ENCODE results near the gene ARHGEF16. TPM values are rescaled to one million over a fixed set of nuclear protein-coding genes. Genes with fewer than 3 reads are reported as not detected.

ARHGEF16 gene
- total RNA-seq, 2 donors from 2014 or later, result 17.1 to 22.1 TPM

DNA sequence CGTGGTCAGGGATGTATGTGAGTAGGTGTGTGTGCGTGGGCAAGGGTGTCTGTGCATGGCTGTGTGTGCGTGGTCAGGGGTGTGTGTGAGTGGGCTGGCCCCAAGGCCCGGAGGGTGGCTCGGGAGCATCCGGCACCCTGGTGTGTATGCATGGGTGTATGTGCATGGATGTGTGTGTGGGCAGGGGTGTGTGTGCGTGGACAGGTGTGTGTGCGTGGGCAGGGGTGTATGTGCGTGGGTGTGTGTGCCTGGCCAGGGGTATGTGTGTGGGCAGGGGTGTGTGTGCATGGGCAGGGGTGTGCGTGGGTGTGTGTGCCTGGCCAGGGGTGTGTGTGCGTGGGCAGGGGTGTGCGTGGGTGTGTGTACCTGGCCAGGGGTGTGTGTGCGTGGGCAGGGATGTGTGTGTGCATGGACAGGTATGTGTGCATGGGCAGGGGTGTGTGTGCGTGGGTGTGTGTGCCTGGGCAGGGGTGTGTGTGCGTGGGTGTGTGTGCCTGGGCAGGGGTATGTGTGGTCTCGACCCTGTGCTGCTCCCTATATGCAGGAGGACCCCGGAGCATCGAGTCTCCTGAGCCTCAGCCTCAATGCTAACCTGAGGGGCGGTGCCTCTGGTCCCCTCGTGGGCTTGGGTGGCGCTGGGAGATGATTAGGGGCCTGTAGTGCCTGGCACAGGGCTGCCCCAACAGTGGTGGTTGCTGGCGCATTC, 16.3 kb downstream of the ARHGEF16 start:
- ATAC-seq, result no peak
- DNase-seq, result no peak
- Histone ChIP-seq H3K9me3 (no peaks in the 10 kb centered on the region), H3K27ac (no peak overlapping the region), H3K27me3 (no peaks in the 10 kb centered on the region), H3K36me3 (replicated peaks in 1 of 2; ENCODE audit: insufficient read depth in 1 of 2, low read depth in 2 of 2) (peaks cover 0 to 3% of the 10 kb centered on the region in 2 donors), H3K4me1 (no peaks in the 10 kb centered on the region), H3K4me3 (no peak overlapping the region)
- intact Hi-C loops (cut with DNase I), result no loop called here
- TF ChIP-seq, protein P1, sequence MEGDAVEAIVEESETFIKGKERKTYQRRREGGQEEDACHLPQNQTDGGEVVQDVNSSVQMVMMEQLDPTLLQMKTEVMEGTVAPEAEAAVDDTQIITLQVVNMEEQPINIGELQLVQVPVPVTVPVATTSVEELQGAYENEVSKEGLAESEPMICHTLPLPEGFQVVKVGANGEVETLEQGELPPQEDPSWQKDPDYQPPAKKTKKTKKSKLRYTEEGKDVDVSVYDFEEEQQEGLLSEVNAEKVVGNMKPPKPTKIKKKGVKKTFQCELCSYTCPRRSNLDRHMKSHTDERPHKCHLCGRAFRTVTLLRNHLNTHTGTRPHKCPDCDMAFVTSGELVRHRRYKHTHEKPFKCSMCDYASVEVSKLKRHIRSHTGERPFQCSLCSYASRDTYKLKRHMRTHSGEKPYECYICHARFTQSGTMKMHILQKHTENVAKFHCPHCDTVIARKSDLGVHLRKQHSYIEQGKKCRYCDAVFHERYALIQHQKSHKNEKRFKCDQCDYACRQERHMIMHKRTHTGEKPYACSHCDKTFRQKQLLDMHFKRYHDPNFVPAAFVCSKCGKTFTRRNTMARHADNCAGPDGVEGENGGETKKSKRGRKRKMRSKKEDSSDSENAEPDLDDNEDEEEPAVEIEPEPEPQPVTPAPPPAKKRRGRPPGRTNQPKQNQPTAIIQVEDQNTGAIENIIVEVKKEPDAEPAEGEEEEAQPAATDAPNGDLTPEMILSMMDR (IDR thresholded peaks at IDR 0.05), result no peak
- no peak for TF ChIP-seq POLR2A (IDR thresholded peaks at IDR 0.05)
- 91 to 94% methylated on average over 18 to 22 of the region's 22 CpGs for WGBS, 2 donors

DNA sequence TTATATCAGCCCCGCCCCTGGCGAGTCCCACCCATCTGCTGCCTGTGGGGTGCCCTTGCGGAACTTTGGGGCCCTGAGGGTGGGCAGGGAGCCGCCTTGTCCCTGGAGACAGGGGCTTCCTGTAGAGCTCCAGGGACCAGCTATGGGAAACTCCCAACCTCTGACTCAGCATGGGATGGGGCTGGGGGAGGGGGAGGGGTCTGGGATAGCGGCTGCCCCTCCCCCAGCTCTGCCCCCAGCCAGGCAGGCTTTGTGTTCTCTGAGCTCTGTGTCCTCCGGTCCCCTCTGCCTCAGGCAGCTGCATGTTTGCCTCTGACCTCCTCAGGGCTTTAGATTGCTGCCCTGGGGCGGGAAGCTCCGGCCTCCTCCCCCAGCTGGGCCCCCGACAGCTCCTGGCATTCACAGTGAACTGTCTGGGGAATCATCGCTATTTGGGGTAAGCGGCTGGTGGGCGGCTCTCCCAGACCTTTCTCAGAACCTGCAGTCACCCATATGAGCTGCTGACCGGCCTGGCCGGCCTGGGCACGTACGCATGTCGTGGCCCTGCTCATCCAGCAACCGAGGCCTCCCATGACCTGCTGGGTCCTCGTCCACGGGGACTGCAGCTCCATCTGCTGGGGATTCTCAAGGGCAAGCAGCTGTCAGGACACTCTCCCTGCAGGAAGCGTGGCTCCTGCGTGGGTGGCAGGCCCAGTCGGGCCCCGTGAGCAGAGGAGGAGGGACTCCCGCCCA, 17.1 kb downstream of the ARHGEF16 start:
- no peak for ATAC-seq
- H3K4me3 ChIP-seq, result no peak overlapping the region
- no peak overlapping the region for H3K27ac ChIP-seq
- no peaks in the 10 kb centered on the region for H3K4me1 ChIP-seq
- DNase-seq, result no peak
- WGBS, 2 donors, result 76 to 97% methylated on average over 5 to 25 of the region's 25 CpGs
- no peaks in the 10 kb centered on the region for H3K27me3 ChIP-seq
- H3K36me3 ChIP-seq (replicated peaks in 1 of 2; ENCODE audit: insufficient read depth in 1 of 2, low read depth in 2 of 2), result peaks cover 0 to 3% of the 10 kb centered on the region in 2 donors
- intact Hi-C loops (cut with DNase I), result no loop called here
- TF ChIP-seq, protein P1 (IDR thresholded peaks at IDR 0.05), result no peak
- TF ChIP-seq POLR2A (IDR thresholded peaks at IDR 0.05), result no peak
- no peaks in the 10 kb centered on the region for H3K9me3 ChIP-seq

DNA sequence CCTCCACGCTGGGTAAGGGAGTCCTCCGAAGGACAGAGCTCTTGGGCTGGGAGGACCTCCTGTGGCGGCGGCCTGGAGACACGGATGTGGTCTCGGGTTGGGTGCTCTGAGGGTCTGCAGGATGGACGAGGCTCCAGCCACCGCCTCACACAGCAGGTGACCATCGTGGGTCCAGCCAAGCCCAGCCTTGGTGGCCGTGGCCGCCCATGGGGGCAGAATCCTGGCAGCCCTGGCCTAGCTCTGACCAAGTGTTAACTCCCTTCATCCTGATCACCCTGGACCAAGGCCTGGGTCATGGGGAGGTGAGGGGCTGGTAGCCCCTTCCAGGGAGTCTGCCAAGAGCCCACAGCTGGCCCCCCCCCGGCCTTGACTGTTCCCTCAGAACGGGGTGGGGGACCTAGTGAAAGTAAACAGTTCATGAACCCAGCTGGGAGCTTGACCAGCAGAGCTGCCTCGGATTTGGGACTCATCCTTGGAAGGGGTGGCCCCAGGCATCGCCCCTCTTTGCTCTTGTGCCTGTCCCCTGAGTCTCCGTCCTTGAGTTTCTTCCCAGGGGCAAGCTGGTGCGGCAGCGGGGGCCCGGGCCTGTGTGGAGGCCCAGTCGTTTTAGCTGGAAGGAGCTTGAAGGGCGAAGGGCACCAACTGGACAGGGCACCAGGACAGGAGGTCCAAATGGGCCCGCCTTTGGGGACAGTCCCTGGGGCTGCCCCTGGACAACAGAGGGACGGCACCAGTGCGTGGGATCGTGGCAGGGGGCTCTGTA, 17.8 kb downstream of the ARHGEF16 start:
- DNase-seq, result no peak
- H3K27me3 ChIP-seq, result no peaks in the 10 kb centered on the region
- intact Hi-C loops (cut with DNase I), result no loop called here

DNA sequence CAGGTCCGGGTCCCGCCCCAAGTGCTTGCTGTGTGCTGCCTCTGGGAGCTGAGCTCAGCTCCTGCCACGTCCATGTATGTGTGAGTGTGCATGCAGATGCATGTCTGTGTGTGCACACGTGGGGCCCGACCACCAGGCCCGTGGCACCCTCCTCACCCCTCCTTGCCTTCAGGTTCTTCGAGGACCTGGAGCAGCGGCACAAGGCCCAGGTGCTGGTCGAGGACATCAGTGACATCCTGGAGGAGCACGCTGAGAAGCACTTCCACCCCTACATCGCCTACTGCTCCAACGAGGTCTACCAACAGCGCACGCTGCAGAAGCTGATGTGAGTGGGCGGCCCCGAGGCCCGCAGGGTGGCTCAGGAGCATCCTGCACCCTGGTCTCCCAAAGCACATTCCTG, 18.4 kb downstream of the ARHGEF16 start:
- 93 to 94% methylated on average over 10 to 16 of the region's 17 CpGs for WGBS, 2 donors

More for the DNA sequence above, 17.8 kb downstream of the ARHGEF16 start:
- WGBS, 2 donors, result 79% methylated on average over 24 of the region's 25 CpGs; no CpG with 5 or more reads in 1 of the 2 donors
- ATAC-seq, result no peak
- Histone ChIP-seq H3K9me3 (no peaks in the 10 kb centered on the region), H3K27ac (no peak overlapping the region), H3K4me1 (no peaks in the 10 kb centered on the region), H3K36me3 (replicated peaks in 1 of 2; ENCODE audit: insufficient read depth in 1 of 2, low read depth in 2 of 2) (peaks cover 0 to 3% of the 10 kb centered on the region in 2 donors), H3K4me3 (no peak overlapping the region)
- no peak for TF ChIP-seq POLR2A (IDR thresholded peaks at IDR 0.05)
- TF ChIP-seq, protein P1 (IDR thresholded peaks at IDR 0.05), result no peak

More for the DNA sequence above, 18.4 kb downstream of the ARHGEF16 start:
- H3K4me3 ChIP-seq, result no peak overlapping the region
- peaks cover 0 to 3% of the 10 kb centered on the region in 2 donors for H3K36me3 ChIP-seq (replicated peaks in 1 of 2; ENCODE audit: insufficient read depth in 1 of 2, low read depth in 2 of 2)
- no peak for TF ChIP-seq POLR2A (IDR thresholded peaks at IDR 0.05)
- TF ChIP-seq, protein P1 (IDR thresholded peaks at IDR 0.05), result no peak
- no peak overlapping the region for H3K27ac ChIP-seq
- no peak for DNase-seq
- intact Hi-C loops (cut with DNase I), result no loop called here
- no peaks in the 10 kb centered on the region for H3K4me1 ChIP-seq
- H3K27me3 ChIP-seq, result no peaks in the 10 kb centered on the region
- no peak for ATAC-seq
- no peaks in the 10 kb centered on the region for H3K9me3 ChIP-seq

All from body of pancreas (tissue), 4 donors.